A549 (cell line): ENCODE measurements around the gene ZNF821. TPM values are rescaled to one million over a fixed set of nuclear protein-coding genes. Genes with fewer than 3 reads are reported as not detected.

Experiments
- ATAC-seq, 2 experiments: fragments of 200-7000 bp in 1 of 2; fragments of >200 bp in 1 of 2; cut with Nextera tagmentation in 1 of 2; cut with Tn5 transposase in 1 of 2; 3 replicates each; pipeline versions ENCODE4 v1.8.0 to v1.9.1; 2018 to 2020; ENCODE audit warnings: mild to moderate bottlenecking in 1 of 2, moderate library complexity in 1 of 2
- CTCF ChIA-PET: fragments of 300-600 bp; sonication (Branson Sonifier 250); formaldehyde crosslinking; extraction: SDS; loops from one replicate; lab custom pipeline; 2021; ENCODE audit warnings: antibody characterized with exemption, inconsistent platforms; lab: Yijun Ruan, JAX
- POLR2A ChIA-PET: fragments of 350-600 bp; formaldehyde crosslinking; extraction: SDS; loops from one replicate; lab custom pipeline; 2021; ENCODE audit warnings: antibody characterized with exemption, inconsistent platforms; lab: Yijun Ruan, JAX
- DNase-seq, 2 experiments: peaks; one replicate each; pipeline versions ENCODE4 v3.0.0 to v3.0.0-alpha.2; 2011 to 2016; ENCODE audit warnings: low read depth in 1 of 2, low spot score in 1 of 2
- FAIRE-seq: peaks from 2 replicates; lab custom pipeline; 2011; peaks lifted over from hg19 to GRCh38; lab: Jason Lieb, UNC
- H3K27ac ChIP-seq, 2 experiments: fragments of >200 bp; sonication (Bioruptor Twin); formaldehyde crosslinking; 3 replicates each; pipeline ENCODE4 v1.5.1; 2016 to 2017
- H3K4me1 ChIP-seq: fragments of >200 bp; sonication (Bioruptor Twin); formaldehyde crosslinking; 3 replicates; pipeline ENCODE4 v1.6.1; 2016
- H3K4me2 ChIP-seq: fragments of >200 bp; sonication (Bioruptor Twin); formaldehyde crosslinking; 3 replicates; pipeline ENCODE4 v1.6.1; 2016
- H3K4me3 ChIP-seq: fragments of >200 bp; sonication (Bioruptor Twin); formaldehyde crosslinking; 3 replicates; pipeline ENCODE4 v1.5.1; 2016
- H3K9me3 ChIP-seq: fragments of >200 bp; sonication (Bioruptor Twin); formaldehyde crosslinking; 3 replicates; pipeline ENCODE4 v1.6.1; 2016
- CBX2 ChIP-seq: fragments of 200-600 bp; sonication (generic); IDR thresholded peaks from 2 replicates; pipeline ENCODE4 v1.6.1; 2016; ENCODE audit warnings: low read depth, mild to moderate bottlenecking, borderline replicate concordance
- CBX8 ChIP-seq: fragments of 200-600 bp; sonication (generic); IDR thresholded peaks from 2 replicates; pipeline ENCODE4 v1.6.1; 2016
- CEBPB ChIP-seq, 2 experiments: fragments of >200 bp in 1 of 2; sonication (Bioruptor Twin) in 1 of 2; formaldehyde crosslinking in 1 of 2; IDR thresholded peaks; 2 replicates each; pipeline ENCODE4 v1.6.1; 2012 to 2016
- CHD2 ChIP-seq: fragments of 150-350 bp; IDR thresholded peaks from 2 replicates; pipeline ENCODE4 v1.6.1; 2014; ENCODE audit warnings: low read length; ENCODE audit not compliant: partially characterized antibody
- EHF ChIP-seq: fragments of 250-450 bp; sonication (Bioruptor Pico); IDR thresholded peaks from 2 replicates; pipeline ENCODE4 v1.5.0; 2020; ENCODE audit warnings: mild to moderate bottlenecking
- FOSB ChIP-seq: fragments of 250-450 bp; sonication (Bioruptor Pico); IDR thresholded peaks from 2 replicates; pipeline ENCODE4 v1.5.0; 2020; ENCODE audit warnings: mild to moderate bottlenecking, moderate library complexity
- HDAC2 ChIP-seq: fragments of 200-600 bp; sonication (generic); IDR thresholded peaks from 2 replicates; pipeline ENCODE4 v1.6.1; 2016
- HOXA7 ChIP-seq: fragments of 250-450 bp; sonication (Bioruptor Pico); IDR thresholded peaks from 2 replicates; pipeline ENCODE4 v1.5.0; 2020; ENCODE audit warnings: mild to moderate bottlenecking, moderate library complexity
- HOXB13 ChIP-seq: fragments of 250-450 bp; sonication (Bioruptor Pico); IDR thresholded peaks from 2 replicates; pipeline ENCODE4 v1.5.0; 2020; ENCODE audit warnings: low read depth, mild to moderate bottlenecking, moderate library complexity
- MAFK ChIP-seq: fragments of 450-650 bp; IDR thresholded peaks from 2 replicates; pipeline ENCODE4 v1.6.1; 2014; ENCODE audit not compliant: partially characterized antibody
- MYC ChIP-seq: IDR thresholded peaks from 2 replicates; pipeline ENCODE4 v1.6.1; 2012; ENCODE audit warnings: mild to moderate bottlenecking, inconsistent platforms, low read length, improper control_type of control experiment, borderline replicate concordance
- NR3C1 ChIP-seq: fragments of >200 bp; sonication (Bioruptor Twin); formaldehyde crosslinking; IDR thresholded peaks from 3 replicates; pipeline ENCODE4 v1.6.1; 2017
- PHF8 ChIP-seq: fragments of 200-600 bp; sonication (generic); IDR thresholded peaks from 2 replicates; pipeline ENCODE4 v1.6.1; 2016; ENCODE audit warnings: low read depth, mild to moderate bottlenecking, antibody characterized with exemption, moderate library complexity, borderline replicate concordance
- POLR2AphosphoS2 ChIP-seq: conservative IDR thresholded peaks from 2 replicates; pipeline ENCODE4 v1.6.1; 2012; ENCODE audit warnings: low read length, improper control_type of control experiment, inconsistent platforms
- RCOR1 ChIP-seq: fragments of 150-350 bp; IDR thresholded peaks from 2 replicates; pipeline ENCODE4 v1.6.1; 2014; ENCODE audit warnings: antibody characterized with exemption, low read length, low read depth
- ZNF302 ChIP-seq: fragments of 250-450 bp; sonication (Bioruptor Pico); IDR thresholded peaks from 2 replicates; pipeline ENCODE4 v1.9.0; 2021; ENCODE audit warnings: inconsistent platforms, mild to moderate bottlenecking, moderate library complexity
- ZSCAN20 ChIP-seq: fragments of 250-450 bp; sonication (Bioruptor Pico); IDR thresholded peaks from 2 replicates; pipeline ENCODE4 v1.8.0; 2022; ENCODE audit warnings: mild to moderate bottlenecking, moderate library complexity
- WGBS: methylation state at CpG from one replicate; pipeline ENCODE4 v1.1.6; 2017; ENCODE audit errors: missing lambda C conversion rate; 5-methylcytosine and 5-hydroxymethylcytosine counted together
- polyA plus RNA-seq, 4 experiments: library from polyadenylated mRNA; depleted of rRNA in 3 of 4; stranded (reverse); fragments of >200 nt; fragmentation: RNase III in 1 of 4; extraction: RNeasy Plus Mini Kit Qiagen cat#74134 plus additional on column Dnase treatment in 1 of 4; gene quantifications; 2 replicates in 3 of 4; 3 replicates in 1 of 4; pipeline ENCODE4 v1.2.3, GENCODE V29; 2011 to 2017
- TF ChIP-seq, protein P1 (sequence below): fragments of 250-450 bp; sonication (Bioruptor Pico); IDR thresholded peaks from 2 replicates; pipeline ENCODE4 v1.5.0; 2021; ENCODE audit warnings: mild to moderate bottlenecking, moderate library complexity, borderline replicate concordance
- TF ChIP-seq, protein P2 (sequence below): fragments of >200 bp; sonication (Bioruptor Twin); formaldehyde crosslinking; IDR thresholded peaks from 3 replicates; pipeline ENCODE4 v1.6.1; 2016
- TF ChIP-seq, protein P3 (sequence below): fragments of >200 bp; sonication (Bioruptor Twin); formaldehyde crosslinking; IDR thresholded peaks from 3 replicates; pipeline ENCODE4 v1.5.1; 2016
- TF ChIP-seq, protein P4 (sequence below): fragments of 250-450 bp; sonication (Bioruptor Pico); IDR thresholded peaks from 2 replicates; pipeline ENCODE4 v1.5.0; 2020; ENCODE audit warnings: low read depth, mild to moderate bottlenecking, moderate library complexity

ZNF821 gene
- polyA plus RNA-seq, 2 of the 4 experiments (the other 2 are of a cell fraction), result 3.8 to 4.5 TPM

DNA sequence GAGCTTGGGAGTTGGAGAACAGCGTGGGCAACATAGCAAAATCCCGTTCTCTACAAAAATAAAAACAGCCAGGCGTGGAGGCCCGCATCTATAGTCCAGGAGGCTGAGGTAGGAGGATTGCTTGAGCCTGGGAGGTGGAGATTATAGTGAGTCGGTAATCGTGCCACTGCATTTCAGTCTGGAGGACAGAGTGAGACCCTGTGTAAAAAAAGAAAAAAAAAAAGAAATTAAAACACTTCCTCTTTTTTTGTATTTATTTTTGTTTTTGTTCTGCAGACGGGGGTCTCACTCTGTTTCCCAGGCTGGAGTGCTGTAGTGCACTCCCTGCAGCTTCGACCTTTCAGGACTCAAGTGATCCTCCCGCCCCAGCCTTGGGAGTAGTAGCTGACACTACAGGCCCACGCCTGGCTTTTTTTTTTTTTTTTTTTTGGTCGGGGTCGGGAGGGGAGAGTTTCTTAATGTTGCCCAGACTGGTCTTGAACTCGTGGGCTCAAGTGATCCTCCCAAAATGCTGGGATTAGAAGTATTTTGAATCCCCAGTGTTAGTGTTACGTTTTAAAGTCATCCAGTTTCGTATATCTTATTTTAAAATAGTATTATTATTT lies 12.9 kb upstream of the ZNF821 start:
- FAIRE-seq, result no peak

DNA sequence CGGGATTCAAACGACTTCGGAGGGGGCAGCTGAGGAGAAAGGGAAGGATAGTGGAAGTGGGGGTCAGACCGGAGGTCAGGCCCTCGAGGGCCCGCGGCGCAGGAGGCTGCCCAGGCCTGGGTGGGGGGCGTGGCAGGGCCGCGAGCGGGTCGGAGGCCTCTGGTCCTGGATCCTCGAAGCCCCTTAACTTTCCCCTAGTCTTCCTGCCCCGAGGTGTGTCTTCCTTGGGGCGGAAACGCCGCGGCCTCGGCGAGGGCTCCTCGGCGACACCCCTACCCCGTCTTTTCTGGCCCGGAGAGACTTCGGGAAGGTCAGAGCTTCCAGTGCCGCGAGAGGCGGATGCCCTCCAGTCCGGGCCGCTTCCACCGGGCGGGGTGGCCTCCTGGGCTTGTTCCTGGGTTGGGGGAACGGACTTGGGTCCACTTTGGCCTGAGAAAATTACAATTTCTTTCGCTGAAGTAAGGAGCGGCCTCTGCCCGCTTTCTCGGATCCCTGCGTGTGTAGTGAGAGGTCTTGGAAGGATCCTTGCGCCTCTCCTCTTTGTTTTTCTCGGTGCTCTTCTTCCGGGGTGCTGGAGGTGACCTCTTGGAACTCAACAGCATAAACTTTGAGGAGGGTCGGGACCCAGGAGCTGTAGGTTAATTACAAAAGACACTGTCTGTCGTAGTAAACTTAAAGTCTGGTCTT lies 11.8 kb upstream of the ZNF821 start:
- POLR2A ChIA-PET, result interaction anchor here (1.0 to 3.1 kb wide), 3 partner anchors 10 to 87 kb away, joined by 5 to 18 read pairs (median 5); partner anchors contain the start of genes AP1G1 and ZNF821
- TF ChIP-seq HOXB13 (no peak), CHD2 (peak; percentile 31), HOXA7 (CRISPR knock-in tag) (no peak), MYC (0 out of 2 replicates have a peak, but pooled peaks have one; percentile 31), RCOR1 (no peak), PHF8 (peak; percentile 50; the same call in 1 of the 2 replicates)
- TF ChIP-seq, protein P1, sequence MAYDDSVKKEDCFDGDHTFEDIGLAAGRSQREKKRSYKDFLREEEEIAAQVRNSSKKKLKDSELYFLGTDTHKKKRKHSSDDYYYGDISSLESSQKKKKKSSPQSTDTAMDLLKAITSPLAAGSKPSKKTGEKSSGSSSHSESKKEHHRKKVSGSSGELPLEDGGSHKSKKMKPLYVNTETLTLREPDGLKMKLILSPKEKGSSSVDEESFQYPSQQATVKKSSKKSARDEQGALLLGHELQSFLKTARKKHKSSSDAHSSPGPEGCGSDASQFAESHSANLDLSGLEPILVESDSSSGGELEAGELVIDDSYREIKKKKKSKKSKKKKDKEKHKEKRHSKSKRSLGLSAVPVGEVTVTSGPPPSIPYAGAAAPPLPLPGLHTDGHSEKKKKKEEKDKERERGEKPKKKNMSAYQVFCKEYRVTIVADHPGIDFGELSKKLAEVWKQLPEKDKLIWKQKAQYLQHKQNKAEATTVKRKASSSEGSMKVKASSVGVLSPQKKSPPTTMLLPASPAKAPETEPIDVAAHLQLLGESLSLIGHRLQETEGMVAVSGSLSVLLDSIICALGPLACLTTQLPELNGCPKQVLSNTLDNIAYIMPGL, result no peak
- H3K4me1 ChIP-seq, result peaks cover 27% of the 10 kb centered on the region; the same call in 2 of the 3 replicates
- DNase-seq (peak; percentile 61 to 63), ATAC-seq (peak; percentile 49 to 68), FAIRE-seq (no peak)
- H3K4me3 ChIP-seq, result peak overlapping the region; percentile 78
- peak overlapping the region; percentile 98 for H3K4me2 ChIP-seq
- CTCF ChIA-PET, result interaction anchor here (0.6 to 9.5 kb wide), 3 partner anchors 12 to 85 kb away, joined by 3 to 71 read pairs (median 6); partner anchors contain the start of gene ZNF821
- H3K27ac ChIP-seq, result peak overlapping the region; percentile 92 to 96
- H3K9me3 ChIP-seq, result no peaks in the 10 kb centered on the region
- under 1% methylated on average over 40 of the region's 44 CpGs for WGBS

More for the DNA sequence above, 12.9 kb upstream of the ZNF821 start:
- no peaks in the 10 kb centered on the region for H3K9me3 ChIP-seq
- TF ChIP-seq ZSCAN20 (CRISPR knock-in tag) (no peak), FOSB (CRISPR knock-in tag) (no peak), CBX2 (no peak), ZNF302 (CRISPR knock-in tag) (no peak), HDAC2 (no peak), HOXA7 (CRISPR knock-in tag) (no peak)
- TF ChIP-seq, all 56 proteins: peak for 0
- WGBS, result 67% methylated on average over 15 of the region's 15 CpGs
- H3K4me3 ChIP-seq, result peak overlapping the region; percentile 78
- POLR2A ChIA-PET, result no interaction called here
- H3K4me1 ChIP-seq, result peaks cover 26% of the 10 kb centered on the region; the same call in 2 of the 3 replicates
- ATAC-seq, result no peak
- H3K27ac ChIP-seq, result peak overlapping the region; percentile 92 to 96; a peak in 5 of 6 replicates
- CTCF ChIA-PET, result interaction anchor here (0.6 to 9.5 kb wide), 2 partner anchors 13 to 86 kb away, joined by 6 to 71 read pairs; partner anchors contain the start of gene ZNF821
- DNase-seq, result no peak
- peak overlapping the region; percentile 98 for H3K4me2 ChIP-seq

DNA sequence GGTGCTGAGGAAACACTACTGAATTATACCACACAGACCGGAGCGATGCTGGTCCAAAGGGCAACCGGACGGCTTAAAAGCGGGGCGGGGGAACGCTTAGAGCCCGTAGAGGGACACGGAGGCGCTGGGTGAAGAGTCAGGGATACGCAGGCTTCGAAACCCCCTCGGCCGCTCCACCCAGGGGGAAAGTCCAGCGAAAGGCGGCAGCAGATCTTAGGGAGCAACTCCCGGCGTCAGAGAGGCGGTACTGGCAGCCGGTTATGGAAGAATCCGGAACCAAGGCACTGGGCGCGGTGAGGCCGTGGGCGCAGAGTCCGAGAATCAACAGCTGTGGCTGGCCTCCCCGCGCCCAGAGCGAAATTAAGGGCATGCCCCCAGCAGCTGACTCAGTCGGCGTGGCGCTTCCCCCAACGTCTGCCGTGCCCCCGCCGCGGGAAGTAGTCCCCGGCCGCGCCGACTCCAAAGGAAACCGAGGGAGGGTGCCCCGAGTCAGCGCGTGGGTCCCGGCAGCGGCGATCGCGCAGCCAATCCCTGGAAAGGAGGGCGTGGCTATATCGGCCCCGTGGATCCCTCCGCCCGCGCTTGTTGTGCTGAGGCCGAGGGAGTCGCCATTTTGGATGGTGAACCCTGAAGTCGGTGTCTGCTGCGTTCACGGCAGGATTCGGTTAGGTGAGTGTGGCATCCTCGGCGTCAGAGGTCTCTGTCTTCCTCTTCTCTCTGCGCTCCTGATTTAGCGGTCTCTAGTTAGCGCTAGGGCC lies 11.1 kb upstream of the ZNF821 start, which contains the start of gene IST1:
TSS of gene IST1 (plus strand) at position 611 of the 758 bp plus-strand sequence. CDS start 20,110 bp downstream, outside the sequence.
- 1% methylated on average over 34 of the region's 67 CpGs for WGBS
- Histone ChIP-seq H3K9me3 (no peaks in the 10 kb centered on the region), H3K4me1 (peaks cover 23% of the 10 kb centered on the region; the same call in 2 of the 3 replicates), H3K4me3 (peak within 1 kb of the TSS; percentile 78), H3K27ac (peak within 1 kb of the TSS; percentile 92 to 96), H3K4me2 (peak within 1 kb of the TSS; percentile 98)
- ATAC-seq (peak; percentile 92), FAIRE-seq (no peak), DNase-seq (peak; percentile 97 to 99)
- CTCF ChIA-PET, result interaction anchor here (1.5 to 9.5 kb wide), 2 partner anchors 12 to 35 kb away, joined by 3 to 71 read pairs; partner anchors contain the start of gene ZNF821
- POLR2A ChIA-PET, result interaction anchor here (1.0 to 3.1 kb wide), 6 partner anchors 9 to 198 kb away, joined by 4 to 18 read pairs (median 5); partner anchors contain the start of genes AP1G1, DHX38, TXNL4B and ZNF821
- TF ChIP-seq POLR2AphosphoS2 (no peak), NR3C1 (no peak), MAFK (no peak), EHF (CRISPR knock-in tag) (no peak), CEBPB (IDR thresholded peaks at IDR 0.05) (peak in 1 of 2 experiments; percentile 3; a peak in 1 of 4 replicates), CHD2 (peak; percentile 78), CBX8 (no peak)
- TF ChIP-seq, protein P1, result peak; percentile 49; the same call in 1 of the 2 replicates
- TF ChIP-seq, protein P2, sequence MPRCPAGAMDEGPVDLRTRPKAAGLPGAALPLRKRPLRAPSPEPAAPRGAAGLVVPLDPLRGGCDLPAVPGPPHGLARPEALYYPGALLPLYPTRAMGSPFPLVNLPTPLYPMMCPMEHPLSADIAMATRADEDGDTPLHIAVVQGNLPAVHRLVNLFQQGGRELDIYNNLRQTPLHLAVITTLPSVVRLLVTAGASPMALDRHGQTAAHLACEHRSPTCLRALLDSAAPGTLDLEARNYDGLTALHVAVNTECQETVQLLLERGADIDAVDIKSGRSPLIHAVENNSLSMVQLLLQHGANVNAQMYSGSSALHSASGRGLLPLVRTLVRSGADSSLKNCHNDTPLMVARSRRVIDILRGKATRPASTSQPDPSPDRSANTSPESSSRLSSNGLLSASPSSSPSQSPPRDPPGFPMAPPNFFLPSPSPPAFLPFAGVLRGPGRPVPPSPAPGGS, result peak; percentile 81
- TF ChIP-seq, protein P3, sequence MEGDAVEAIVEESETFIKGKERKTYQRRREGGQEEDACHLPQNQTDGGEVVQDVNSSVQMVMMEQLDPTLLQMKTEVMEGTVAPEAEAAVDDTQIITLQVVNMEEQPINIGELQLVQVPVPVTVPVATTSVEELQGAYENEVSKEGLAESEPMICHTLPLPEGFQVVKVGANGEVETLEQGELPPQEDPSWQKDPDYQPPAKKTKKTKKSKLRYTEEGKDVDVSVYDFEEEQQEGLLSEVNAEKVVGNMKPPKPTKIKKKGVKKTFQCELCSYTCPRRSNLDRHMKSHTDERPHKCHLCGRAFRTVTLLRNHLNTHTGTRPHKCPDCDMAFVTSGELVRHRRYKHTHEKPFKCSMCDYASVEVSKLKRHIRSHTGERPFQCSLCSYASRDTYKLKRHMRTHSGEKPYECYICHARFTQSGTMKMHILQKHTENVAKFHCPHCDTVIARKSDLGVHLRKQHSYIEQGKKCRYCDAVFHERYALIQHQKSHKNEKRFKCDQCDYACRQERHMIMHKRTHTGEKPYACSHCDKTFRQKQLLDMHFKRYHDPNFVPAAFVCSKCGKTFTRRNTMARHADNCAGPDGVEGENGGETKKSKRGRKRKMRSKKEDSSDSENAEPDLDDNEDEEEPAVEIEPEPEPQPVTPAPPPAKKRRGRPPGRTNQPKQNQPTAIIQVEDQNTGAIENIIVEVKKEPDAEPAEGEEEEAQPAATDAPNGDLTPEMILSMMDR, result no peak
- TF ChIP-seq, protein P4, sequence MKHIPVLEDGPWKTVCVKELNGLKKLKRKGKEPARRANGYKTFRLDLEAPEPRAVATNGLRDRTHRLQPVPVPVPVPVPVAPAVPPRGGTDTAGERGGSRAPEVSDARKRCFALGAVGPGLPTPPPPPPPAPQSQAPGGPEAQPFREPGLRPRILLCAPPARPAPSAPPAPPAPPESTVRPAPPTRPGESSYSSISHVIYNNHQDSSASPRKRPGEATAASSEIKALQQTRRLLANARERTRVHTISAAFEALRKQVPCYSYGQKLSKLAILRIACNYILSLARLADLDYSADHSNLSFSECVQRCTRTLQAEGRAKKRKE (CRISPR knock-in tag), result no peak
